ENCODE data around the gene POMT1.

- TF ChIP-seq CTCF (conservative IDR thresholded peaks at IDR 0.05; ENCODE audit: low read depth, low read length) (no peak), EZH2 (IDR thresholded peaks at IDR 0.05; ENCODE audit: borderline replicate concordance, low read depth, low read length, poor library complexity, severe bottlenecking) (no peak)
These were observed at the start of gene POMT1 for GRCh38 chr9:131502781-131503625.

All from A673 (cell line).